B cell (primary cell): ENCODE measurements around the gene PAM16.

ENCODE experiments used
- CTCF ChIP-seq: fragments of 200-600 bp; IDR thresholded peaks from one replicate; pipeline ENCODE4 v1.8.0; 2022; ENCODE audit warnings: antibody characterized with exemption, mild to moderate bottlenecking
- EZH2 ChIP-seq: IDR thresholded peaks from 2 replicates; pipeline ENCODE4 v1.6.1; 2012; ENCODE audit warnings: borderline replicate concordance, low read depth, mild to moderate bottlenecking, moderate library complexity, low read length; ENCODE audit not compliant: insufficient read depth, poor library complexity, severe bottlenecking

- TF ChIP-seq CTCF: no peak
- TF ChIP-seq EZH2: no peak
Observed at GRCh38 chr16:4317532-4318450, 33.3 kb downstream of the PAM16 start.
